Measurements from ENCODE around the gene HERC3. TPM values are rescaled to one million over a fixed set of nuclear protein-coding genes. Genes with fewer than 3 reads are reported as not detected.

Gene HERC3
- total RNA-seq, 4 donors from 2014 or later: 50.5 to 73.4 (median 57.4) TPM

GRCh38 chr4:88720451-88721428, 128.5 kb downstream of the HERC3 start:
- DNase-seq: no peak
- Histone ChIP-seq H3K27me3 (no peaks in the 10 kb centered on the region), H3K4me1 (no peaks in the 10 kb centered on the region), H3K4me3 (no peak overlapping the region), H3K9me3 (peaks cover 0 to 7% (median 0%) of the 10 kb centered on the region in 4 donors), H3K36me3 (peaks cover 0 to 45% (median 0%) of the 10 kb centered on the region in 3 donors), H3K27ac (no peak overlapping the region)
- TF ChIP-seq CTCF (IDR thresholded peaks at IDR 0.05) (no peak), POLR2A (IDR thresholded peaks at IDR 0.05) (no peak)

- peaks cover 0 to 2% (median 0%) of the 10 kb centered on the region in 4 donors for H3K9me3 ChIP-seq
- H3K36me3 ChIP-seq: peaks cover 0 to 45% (median 0%) of the 10 kb centered on the region in 3 donors
- H3K27ac ChIP-seq: no peak overlapping the region
- no peak for TF ChIP-seq POLR2A (IDR thresholded peaks at IDR 0.05)
- TF ChIP-seq CTCF (IDR thresholded peaks at IDR 0.05): no peak
- no peak for DNase-seq
- H3K27me3 ChIP-seq: no peaks in the 10 kb centered on the region
- no peaks in the 10 kb centered on the region for H3K4me1 ChIP-seq
- no peak overlapping the region for H3K4me3 ChIP-seq
These were observed 130.0 kb downstream of the HERC3 start for GRCh38 chr4:88722276-88722780.

- Histone ChIP-seq H3K4me1 (no peaks in the 10 kb centered on the region), H3K4me3 (no peak overlapping the region), H3K9me3 (no peaks in the 10 kb centered on the region), H3K27me3 (no peaks in the 10 kb centered on the region), H3K36me3 (peaks cover 0 to 45% (median 0%) of the 10 kb centered on the region in 3 donors), H3K27ac (no peak overlapping the region)
- no peak for DNase-seq
- TF ChIP-seq CTCF (IDR thresholded peaks at IDR 0.05) (no peak), POLR2A (IDR thresholded peaks at IDR 0.05) (no peak)
These were observed 130.5 kb downstream of the HERC3 start for GRCh38 chr4:88722828-88723227.

GRCh38 chr4:88724406-88724805, 132.1 kb downstream of the HERC3 start:
- no peaks in the 10 kb centered on the region for H3K27me3 ChIP-seq
- no peak for DNase-seq
- H3K36me3 ChIP-seq: peaks cover 0 to 52% (median 0%) of the 10 kb centered on the region in 3 donors
- H3K27ac ChIP-seq: no peak overlapping the region
- no peak for TF ChIP-seq POLR2A (IDR thresholded peaks at IDR 0.05)
- no peak for TF ChIP-seq CTCF (IDR thresholded peaks at IDR 0.05)
- no peak overlapping the region for H3K4me3 ChIP-seq
- H3K4me1 ChIP-seq: no peaks in the 10 kb centered on the region
- no peaks in the 10 kb centered on the region for H3K9me3 ChIP-seq

- TF ChIP-seq POLR2A (IDR thresholded peaks at IDR 0.05) (no peak), CTCF (IDR thresholded peaks at IDR 0.05) (no peak)
- Histone ChIP-seq H3K27me3 (no peaks in the 10 kb centered on the region), H3K36me3 (peaks cover 0 to 58% (median 0%) of the 10 kb centered on the region in 3 donors), H3K4me1 (no peaks in the 10 kb centered on the region), H3K4me3 (no peak overlapping the region), H3K27ac (no peak overlapping the region), H3K9me3 (no peaks in the 10 kb centered on the region)
- DNase-seq: no peak
These were observed 132.9 kb downstream of the HERC3 start for GRCh38 chr4:88725143-88725542.
